Kidney (tissue), 14 donors: ENCODE data around the gene CAPS. TPM values are rescaled to one million over a fixed set of nuclear protein-coding genes. Genes with fewer than 3 reads are reported as not detected.

ENCODE experiments used
- DNase-seq, 5 donors: peaks; one replicate each; pipeline ENCODE4 v3.0.0-alpha.2; 2013 to 2020
- FAIRE-seq: peaks from 2 replicates; lab custom pipeline; 2012; peaks lifted over from hg19 to GRCh38; lab: Jason Lieb, UNC
- H3K27ac ChIP-seq, 2 donors: one replicate each; pipeline ENCODE4 v1.7.0; 2013; ENCODE audit warnings: low read depth in 2 of 2, low read length in 2 of 2, inconsistent platforms in 1 of 2
- H3K27me3 ChIP-seq: one replicate; pipeline ENCODE4 v1.7.1; 2013; ENCODE audit warnings: low read length, inconsistent platforms; ENCODE audit not compliant: control insufficient read depth, insufficient read depth
- H3K36me3 ChIP-seq, 3 donors: one replicate each; pipeline versions ENCODE4 v1.7.0 to v1.7.1; 2013; ENCODE audit warnings: low read length in 3 of 3, control low read depth in 1 of 3, inconsistent platforms in 1 of 3; ENCODE audit not compliant: insufficient read depth in 3 of 3, control insufficient read depth in 2 of 3
- H3K4me1 ChIP-seq, 3 donors: one replicate each; pipeline versions ENCODE4 v1.7.0 to v1.7.1; 2013; ENCODE audit warnings: low read length in 3 of 3, inconsistent platforms in 1 of 3, low read depth in 1 of 3; ENCODE audit not compliant: control insufficient read depth in 2 of 3, insufficient read depth in 2 of 3
- H3K4me3 ChIP-seq, 3 donors: one replicate each; pipeline versions ENCODE4 v1.7.0 to v1.8.1; 2013; ENCODE audit warnings: low read length in 3 of 3, control low read depth in 1 of 3, inconsistent platforms in 1 of 3
- H3K9ac ChIP-seq, 3 donors: one replicate each; pipeline versions ENCODE4 v1.7.0 to v1.7.1; 2013; ENCODE audit warnings: low read length in 3 of 3, control low read depth in 1 of 3, inconsistent platforms in 1 of 3
- H3K9me3 ChIP-seq, 3 donors: one replicate each; pipeline versions ENCODE4 v1.7.0 to v1.7.1; 2013; ENCODE audit warnings: low read length in 3 of 3, control low read depth in 1 of 3, inconsistent platforms in 1 of 3; ENCODE audit not compliant: control insufficient read depth in 2 of 3, insufficient read depth in 1 of 3
- CTCF ChIP-seq: IDR thresholded peaks from 3 replicates; pipeline ENCODE4 v1.5.1; 2012; ENCODE audit warnings: mild to moderate bottlenecking, moderate library complexity, borderline replicate concordance; ENCODE audit not compliant: insufficient read depth; ENCODE audit errors: extremely low read depth
- intact Hi-C: fragments of 100-400 bp; cut with DNase I; formaldehyde crosslinking; loops from one replicate; pipeline ENCODE4 v1.11.1; 2022
- polyA plus RNA-seq: library from polyadenylated mRNA; stranded (reverse); fragments of 350-450 nt; fragmentation: Illumina TruSeq; extraction: RNeasy Lipid Tissue Mini Kit (QIAGEN cat#74804); gene quantifications from one replicate; pipeline ENCODE4 v1.2.3, GENCODE V29; 2014; ENCODE audit warnings: low read depth, low replicate concordance; ENCODE audit not compliant: insufficient read depth
- total RNA-seq: library from RNA; stranded (reverse); fragmentation: NEBNext Ultra II Directional; extraction: Animal tissue kit (Norgen Biotek cat#: 25700); gene quantifications from one replicate; pipeline ENCODE4 v1.2.1, GENCODE V29; 2021
- donor health status: control.
- donor health status: control.
- donor health status: control.
- donor health status: control.
- donor health status: control.
- donor health status: DM: yes; HTN: yes; CAD: no.
- donor health status: Normal renal cell carcinoma (clear cell type).

Gene CAPS
- total and polyA plus RNA-seq, 2 donors from 2014 or later = 53.0 to 82.1 TPM

- no peak for TF ChIP-seq CTCF
- Histone ChIP-seq H3K9me3 (no peaks in the 10 kb centered on the region), H3K27me3 (no peaks in the 10 kb centered on the region), H3K4me3 (no peak overlapping the region), H3K36me3 (peaks cover 0 to 12% (median 5%) of the 10 kb centered on the region in 3 donors), H3K9ac (no peak overlapping the region), H3K4me1 (peaks cover 0 to 11% (median 0%) of the 10 kb centered on the region in 3 donors), H3K27ac (no peak overlapping the region)
- FAIRE-seq (no peak), DNase-seq (no peak)
- intact Hi-C loops = no loop called here
Measured at GRCh38 chr19:5916181-5916708, 2.2 kb downstream of the CAPS start.

GRCh38 chr19:5917431-5918107 is 3.5 kb downstream of the CAPS start:
- no peak overlapping the region for H3K27ac ChIP-seq

GRCh38 chr19:5918463-5919079 is 4.5 kb downstream of the CAPS start:
- intact Hi-C loops = no loop called here
- FAIRE-seq (no peak), DNase-seq (no peak)

More at GRCh38 chr19:5917431-5918107, 3.5 kb downstream of the CAPS start:
- H3K9ac ChIP-seq = no peak overlapping the region
- TF ChIP-seq CTCF = no peak
- no peak overlapping the region for H3K4me3 ChIP-seq
- H3K4me1 ChIP-seq = peaks cover 0 to 11% (median 0%) of the 10 kb centered on the region in 3 donors
- H3K27me3 ChIP-seq = no peaks in the 10 kb centered on the region
- H3K36me3 ChIP-seq = peaks cover 0 to 16% (median 10%) of the 10 kb centered on the region in 3 donors
- no peak for DNase-seq
- no peak for FAIRE-seq
- H3K9me3 ChIP-seq = no peaks in the 10 kb centered on the region
- intact Hi-C loops = no loop called here

More at GRCh38 chr19:5918463-5919079, 4.5 kb downstream of the CAPS start:
- no peaks in the 10 kb centered on the region for H3K9me3 ChIP-seq
- H3K4me3 ChIP-seq = no peak overlapping the region
- H3K27me3 ChIP-seq = no peaks in the 10 kb centered on the region
- no peak for TF ChIP-seq CTCF
- peaks cover 0 to 24% (median 15%) of the 10 kb centered on the region in 3 donors for H3K36me3 ChIP-seq
- peaks cover 0 to 11% (median 0%) of the 10 kb centered on the region in 3 donors for H3K4me1 ChIP-seq
- H3K9ac ChIP-seq = no peak overlapping the region
- H3K27ac ChIP-seq = no peak overlapping the region
